Measurements from ENCODE around the gene GLIS2. TPM values are rescaled to one million over a fixed set of nuclear protein-coding genes. Genes with fewer than 3 reads are reported as not detected.

The GLIS2 gene
- total RNA-seq, 1 donor from 2014 or later, result 8.9 TPM

- no peak for DNase-seq (ENCODE audit: low spot score)
Observed at GRCh38 chr16:4350365-4350786, 34.5 kb downstream of the GLIS2 start.

- DNase-seq (ENCODE audit: low spot score), result peak; percentile 96
Observed at GRCh38 chr16:4350787-4351659, 35.2 kb downstream of the GLIS2 start, which contains the start of gene PAM16. PAM16 (minus strand) TSS chr16:4351321; CDS start chr16:4351234, 87 bp downstream.

GRCh38 chr16:4351880-4352279, 36.0 kb downstream of the GLIS2 start:
- DNase-seq (ENCODE audit: low spot score), result no peak

GRCh38 chr16:4352843-4353242, 37.0 kb downstream of the GLIS2 start:
- no peak for DNase-seq (ENCODE audit: low spot score)

- DNase-seq (ENCODE audit: low spot score), result no peak
Observed at GRCh38 chr16:4353675-4354074, 37.8 kb downstream of the GLIS2 start.

GRCh38 chr16:4354512-4355409, 38.9 kb downstream of the GLIS2 start:
- no peak for DNase-seq (ENCODE audit: low spot score)

- no peak for DNase-seq (ENCODE audit: low spot score)
Observed at GRCh38 chr16:4356820-4357219, 41.0 kb downstream of the GLIS2 start.

- DNase-seq (ENCODE audit: low spot score), result no peak
Observed at GRCh38 chr16:4358236-4358635, 42.4 kb downstream of the GLIS2 start.

GRCh38 chr16:4358831-4359561, 43.1 kb downstream of the GLIS2 start:
- peak; percentile 47 for DNase-seq (ENCODE audit: low spot score)

- no peak for DNase-seq (ENCODE audit: low spot score)
Observed at GRCh38 chr16:4359914-4360313, 44.0 kb downstream of the GLIS2 start.

- DNase-seq (ENCODE audit: low spot score), result no peak
Observed at GRCh38 chr16:4360538-4361021, 44.7 kb downstream of the GLIS2 start.

- DNase-seq (ENCODE audit: low spot score), result no peak
Observed at GRCh38 chr16:4361033-4361943, 45.4 kb downstream of the GLIS2 start.

GRCh38 chr16:4361944-4362311, 46.1 kb downstream of the GLIS2 start:
- no peak for DNase-seq (ENCODE audit: low spot score)

- DNase-seq (ENCODE audit: low spot score), result no peak
Observed at GRCh38 chr16:4362476-4363135, 46.7 kb downstream of the GLIS2 start.

GRCh38 chr16:4364196-4365013, 48.5 kb downstream of the GLIS2 start:
- no peak for DNase-seq (ENCODE audit: low spot score)

- no peak for DNase-seq (ENCODE audit: low spot score)
Observed at GRCh38 chr16:4365014-4365406, 49.1 kb downstream of the GLIS2 start.

GRCh38 chr16:4365615-4366014, 49.7 kb downstream of the GLIS2 start:
- no peak for DNase-seq (ENCODE audit: low spot score)

- no peak for DNase-seq (ENCODE audit: low spot score)
Observed at GRCh38 chr16:4366016-4366415, 50.1 kb downstream of the GLIS2 start.

- no peak for DNase-seq (ENCODE audit: low spot score)
Observed at GRCh38 chr16:4367393-4367856, 51.6 kb downstream of the GLIS2 start.

All from umbilical cord (tissue), 2 donors.